H1 (cell line): ENCODE results near the gene SPATS1. TPM values are rescaled to one million over a fixed set of nuclear protein-coding genes. Genes with fewer than 3 reads are reported as not detected.

Experiments used
- SAP30 ChIP-seq: fragments of 300-600 bp; sonication (generic); IDR thresholded peaks from 2 replicates; pipeline ENCODE4 v1.7.1; 2012; ENCODE audit warnings: low read length, moderate library complexity, mild to moderate bottlenecking, inconsistent platforms; ENCODE audit not compliant: insufficient read depth, insufficient replicate concordance
- polyA plus RNA-seq, 7 experiments: library from polyadenylated mRNA; depleted of rRNA in 3 of 7; stranded (reverse) in 5 of 7; unstranded in 2 of 7; fragments of >200 nt in 5 of 7; fragments of 200-250 nt in 2 of 7; gene quantifications; 1 replicate in 5 of 7; 2 replicates in 1 of 7; 4 replicates in 1 of 7; pipeline versions ENCODE4 v1.2.1 to v1.2.3, GENCODE V29; 2011 to 2013; ENCODE audit warnings: missing spikeins in 2 of 7, mixed read lengths in 2 of 7
- total RNA-seq: library from RNA; stranded (reverse); fragmentation: NEBNext Ultra II Directional; extraction: Animal tissue kit (Norgen Biotek cat#: 25700); gene quantifications from 2 replicates; pipeline ENCODE4 v1.2.1, GENCODE V29; 2021

SPATS1 gene
- total and polyA plus RNA-seq, 2 of the 8 experiments (the other 6 are each of a cell fraction or from before 2014, with no cell fraction given) = not detected

- TF ChIP-seq SAP30 = no peak
- TF ChIP-seq, all 59 proteins: peak for 0
Observed at GRCh38 chr6:44363377-44363926, 21.0 kb downstream of the SPATS1 start (continued).
